Dermis blood vessel endothelial cell (primary cell): ENCODE data around the gene MAGI2. TPM values are rescaled to one million over a fixed set of nuclear protein-coding genes. Genes with fewer than 3 reads are reported as not detected.
"Not testable (repeated sequence)": the region's sequence is repeated elsewhere in the genome, so short reads cannot be mapped to it uniquely, and the experiment has no call there.

Experiments
- DNase-seq: peaks from one replicate; pipeline ENCODE4 v3.0.0; 2010
- total RNA-seq: library from RNA; depleted of rRNA; stranded (reverse); fragments of >200 nt; gene quantifications from 2 replicates; pipeline ENCODE4 v1.2.3, GENCODE V29; 2014

MAGI2 gene
- total RNA-seq, 1 donor from 2014 or later: 2.4 TPM

DNA sequence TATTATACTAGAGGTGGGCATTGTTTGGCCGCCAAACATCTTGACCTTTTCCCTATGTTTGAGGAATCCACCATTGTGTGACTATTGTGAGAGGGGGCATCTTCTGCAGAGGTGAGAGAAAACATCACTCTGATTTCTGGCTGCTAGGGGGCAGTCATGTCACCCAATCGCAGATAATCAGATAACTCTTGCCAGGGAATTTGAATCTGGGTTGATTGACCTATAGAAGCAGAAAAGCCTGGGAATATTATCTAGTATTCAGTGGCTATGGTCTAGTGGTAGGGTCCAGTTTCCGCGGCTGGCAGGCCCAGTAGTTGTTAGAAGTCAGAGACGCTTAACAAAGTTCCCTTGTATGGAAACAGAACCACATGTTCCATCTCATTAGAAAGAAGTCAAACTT is 846.4 kb downstream of the MAGI2 start:
- no peak for DNase-seq

DNA sequence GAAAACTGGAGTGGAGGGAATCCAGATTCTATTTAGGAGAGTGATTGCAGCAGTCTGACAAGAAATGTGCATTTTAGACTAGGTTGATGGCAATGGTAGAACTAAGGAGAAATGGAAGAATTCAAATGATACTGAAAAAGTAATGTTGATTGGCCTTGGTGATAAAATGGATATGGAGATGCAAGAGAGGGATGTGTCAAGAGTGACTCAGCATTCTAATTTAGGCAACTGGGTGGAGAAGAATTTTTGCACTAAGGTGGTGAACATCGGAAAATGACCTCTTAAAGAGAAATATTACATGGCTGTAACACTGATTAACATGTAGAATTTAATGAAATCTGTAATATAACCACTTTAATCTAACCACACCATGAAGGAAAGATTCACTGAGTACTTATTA is 848.3 kb downstream of the MAGI2 start:
- no peak for DNase-seq

DNA sequence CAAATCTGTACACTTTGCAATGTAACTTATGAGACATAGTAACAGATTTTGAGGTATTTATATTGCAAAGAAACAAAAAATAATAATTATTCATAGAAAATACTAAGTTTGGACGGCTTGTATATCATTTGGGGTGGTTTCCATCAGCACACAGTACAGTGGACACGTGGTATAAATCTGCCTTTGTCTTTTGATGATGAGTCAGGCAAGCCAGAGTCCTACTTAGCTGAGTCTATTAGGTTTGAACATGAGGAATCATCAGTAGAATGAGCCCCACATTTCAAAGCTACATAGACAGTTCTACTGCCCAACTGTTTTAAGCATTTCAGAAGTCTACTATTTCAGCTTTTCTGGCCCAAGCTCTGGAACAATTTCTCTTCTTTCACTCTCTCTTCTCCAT is 851.7 kb downstream of the MAGI2 start:
- no peak for DNase-seq

DNA sequence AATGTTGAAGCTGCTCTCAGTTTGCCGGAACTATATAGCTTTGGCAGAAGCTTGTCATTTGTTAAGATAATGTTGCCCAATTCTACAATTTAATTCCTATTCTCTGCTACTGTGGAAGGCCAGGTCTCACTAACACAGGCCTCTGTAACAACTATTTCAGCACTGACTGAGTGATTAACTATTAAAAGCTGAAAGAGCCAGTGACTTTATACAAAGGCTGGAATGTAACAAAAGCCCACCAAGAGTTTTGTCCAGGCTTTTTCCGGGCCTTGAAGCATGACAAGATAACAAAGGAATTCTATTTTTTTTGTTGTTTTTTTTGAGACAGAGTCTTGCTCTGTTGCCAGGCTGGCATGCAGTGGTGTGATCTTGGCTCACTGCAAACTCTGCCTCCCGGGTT is 859.3 kb downstream of the MAGI2 start:
- no peak for DNase-seq

DNA sequence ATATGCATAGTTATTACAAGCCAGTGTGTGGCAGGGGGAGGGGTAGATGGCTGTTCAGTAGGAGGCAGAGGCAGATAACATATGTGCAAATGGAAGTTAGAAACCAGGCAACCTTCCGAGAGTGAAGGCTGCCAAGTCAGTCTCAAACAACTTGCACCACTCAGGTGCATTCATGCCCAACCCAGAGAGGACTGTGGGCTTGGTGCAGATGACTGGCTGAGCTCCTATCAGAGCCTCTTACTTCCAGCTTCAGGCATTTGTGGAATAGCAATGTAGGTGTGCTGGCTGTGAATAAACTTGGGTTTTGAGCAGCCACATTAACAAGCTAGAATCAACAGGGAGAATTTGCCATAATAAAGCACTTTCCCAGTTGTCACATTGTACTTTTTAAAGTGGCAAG is 865.1 kb downstream of the MAGI2 start:
- DNase-seq: no peak

DNA sequence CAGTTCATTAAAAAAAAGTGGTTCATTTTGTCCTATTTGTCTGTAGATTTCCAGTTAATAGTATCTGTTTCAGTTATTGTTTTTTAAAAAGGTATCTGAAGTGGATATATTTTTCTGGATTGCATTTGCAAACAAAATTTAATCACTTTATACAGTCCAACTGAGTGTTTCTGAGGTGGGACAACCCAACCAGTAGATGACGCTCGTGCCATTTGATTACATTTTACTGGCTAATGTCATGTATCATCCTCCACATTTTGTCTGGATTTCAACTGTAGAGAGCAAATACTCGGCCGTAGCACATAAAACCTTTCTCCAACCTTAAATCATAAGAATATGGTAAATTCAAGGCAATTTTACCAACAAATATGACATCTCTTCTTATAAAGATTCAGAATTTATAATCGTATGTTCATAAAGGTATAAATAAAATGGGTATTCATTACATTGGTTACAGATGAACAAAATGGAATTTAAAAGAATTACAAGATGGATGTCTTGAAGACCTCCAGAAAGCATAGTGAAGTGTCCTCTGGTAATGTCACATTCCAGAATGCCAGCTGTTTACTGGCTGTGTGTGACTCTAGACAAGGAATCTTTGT is 865.9 kb downstream of the MAGI2 start:
- no peak for DNase-seq

DNA sequence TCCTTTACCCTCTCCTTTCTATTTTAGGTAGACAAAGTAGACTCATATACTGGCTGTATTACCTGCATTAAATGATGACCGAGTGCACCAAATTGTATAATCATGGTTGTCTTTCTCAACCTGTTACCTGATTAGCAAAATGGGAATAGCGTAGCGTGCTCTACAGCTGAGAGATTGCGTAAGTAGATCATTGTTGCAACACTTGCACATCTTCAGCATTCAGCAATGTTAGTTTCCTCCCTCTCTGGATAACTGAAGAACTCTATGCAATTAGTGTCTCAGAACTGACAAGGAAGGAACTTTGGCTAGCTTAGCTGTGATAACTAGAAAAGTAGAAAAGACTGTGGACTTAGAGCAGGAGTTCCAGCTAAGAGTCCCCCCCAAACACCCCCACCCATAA is 867.5 kb downstream of the MAGI2 start:
- no peak for DNase-seq

DNA sequence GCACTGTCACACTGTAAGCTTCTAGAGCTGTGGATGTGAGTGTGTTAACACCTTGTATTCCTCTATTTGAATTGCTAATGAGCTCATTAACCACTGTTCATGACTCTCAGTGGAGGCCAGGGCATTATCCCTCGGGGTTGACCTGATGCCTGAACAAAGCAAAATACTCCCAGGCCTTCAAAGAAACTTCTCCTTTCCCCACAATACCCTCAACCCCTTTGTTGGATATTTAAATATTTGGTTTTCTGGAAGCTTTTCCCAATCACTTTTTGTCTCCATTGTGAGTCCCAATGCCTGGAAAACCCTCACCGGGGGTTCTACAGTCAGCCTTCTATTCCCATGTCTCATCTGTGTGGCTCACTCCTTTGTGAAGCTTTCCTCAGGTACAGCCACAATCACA is 874.8 kb downstream of the MAGI2 start:
- DNase-seq: no peak

DNA sequence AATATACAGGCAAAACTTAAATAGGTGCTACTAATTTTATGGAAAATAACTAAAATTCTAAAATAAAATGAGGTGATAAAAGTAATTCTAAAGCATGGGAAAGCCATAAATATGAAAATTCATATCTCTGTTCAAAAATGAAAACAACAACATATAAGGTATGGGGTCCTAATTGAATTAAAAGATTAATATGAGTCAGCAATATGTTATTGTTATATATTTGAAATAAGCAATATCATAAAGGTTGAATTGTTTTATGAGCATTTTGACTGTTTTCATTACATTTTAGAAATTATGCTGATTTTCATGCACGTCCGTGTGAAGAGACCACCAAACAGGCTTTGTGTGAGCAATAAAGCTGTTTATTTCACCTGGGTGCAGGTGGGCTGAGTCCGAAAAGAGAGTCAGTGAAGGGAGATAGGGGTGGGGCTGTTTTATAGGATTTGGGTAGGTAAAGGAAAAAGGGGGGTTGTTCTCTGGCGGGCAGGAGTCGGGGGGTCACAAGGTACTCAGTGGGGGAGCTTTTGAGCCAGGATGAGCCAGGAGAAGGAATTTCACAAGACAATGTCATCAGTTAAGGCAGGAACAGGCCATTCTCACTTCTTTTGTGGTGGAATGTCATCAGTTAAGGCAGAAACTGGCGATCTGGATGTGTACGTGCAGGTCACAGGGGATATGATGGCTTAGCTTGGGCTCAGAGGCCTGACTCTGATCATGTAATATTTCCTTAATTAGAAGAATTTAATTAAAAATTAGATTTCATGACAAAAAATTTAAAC is 876.1 kb downstream of the MAGI2 start:
- DNase-seq: not testable (repeated sequence)

DNA sequence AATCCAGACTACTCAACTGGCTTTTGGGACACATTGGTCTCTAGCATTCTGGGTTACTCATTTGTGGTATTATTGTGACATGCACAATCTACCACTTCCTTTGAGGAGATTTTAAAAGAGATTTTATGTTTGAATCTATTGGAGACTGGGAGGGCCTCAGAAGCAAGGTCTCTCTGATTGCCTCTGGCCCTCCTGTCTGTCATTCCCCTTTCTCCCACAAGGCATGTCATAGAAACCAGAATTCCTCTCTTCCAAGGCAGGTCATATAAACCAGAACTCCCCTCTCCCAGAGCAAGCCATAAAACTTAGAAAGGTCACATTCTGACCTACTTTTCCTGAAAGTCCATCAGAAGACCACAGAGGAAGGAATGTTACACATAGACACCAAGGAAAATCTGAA is 877.2 kb downstream of the MAGI2 start:
- no peak for DNase-seq

DNA sequence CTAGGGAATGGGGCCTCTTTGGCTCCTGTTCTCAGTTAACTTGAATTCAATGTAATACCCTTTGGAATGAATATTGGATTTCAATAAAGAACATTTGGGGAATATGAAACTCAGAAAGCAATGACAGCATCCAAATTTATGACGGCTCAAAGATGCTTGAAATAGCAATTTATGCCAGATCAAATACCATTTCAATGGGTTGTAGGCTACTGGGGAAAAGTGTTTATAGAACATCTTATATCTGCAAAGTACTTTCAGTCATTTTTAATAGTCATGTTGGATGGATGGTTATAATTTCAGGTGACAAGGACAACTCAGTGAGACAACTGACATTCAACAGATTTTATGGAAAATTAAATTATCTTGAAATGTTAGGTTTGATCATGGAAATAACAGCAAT is 882.2 kb downstream of the MAGI2 start:
- DNase-seq: no peak

DNA sequence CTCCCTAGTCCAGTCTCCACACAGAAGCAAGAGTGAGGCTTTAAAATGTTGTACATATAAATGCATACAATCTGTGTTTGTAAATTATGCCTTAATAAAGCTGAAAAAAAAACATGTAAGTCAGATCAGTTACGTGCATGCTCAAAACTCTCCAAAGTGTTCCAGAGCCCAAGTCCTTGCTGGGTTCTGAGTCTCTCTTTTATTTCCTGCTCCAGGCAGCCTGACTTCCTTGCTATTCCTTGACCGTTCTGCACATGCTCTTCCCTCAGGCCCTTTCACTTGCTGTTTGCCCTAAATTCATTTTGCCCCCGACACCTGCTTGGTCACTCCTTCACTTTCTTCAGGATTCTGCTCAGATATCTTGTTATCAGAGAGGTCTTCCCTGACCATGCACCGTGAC is 884.8 kb downstream of the MAGI2 start:
- no peak for DNase-seq

DNA sequence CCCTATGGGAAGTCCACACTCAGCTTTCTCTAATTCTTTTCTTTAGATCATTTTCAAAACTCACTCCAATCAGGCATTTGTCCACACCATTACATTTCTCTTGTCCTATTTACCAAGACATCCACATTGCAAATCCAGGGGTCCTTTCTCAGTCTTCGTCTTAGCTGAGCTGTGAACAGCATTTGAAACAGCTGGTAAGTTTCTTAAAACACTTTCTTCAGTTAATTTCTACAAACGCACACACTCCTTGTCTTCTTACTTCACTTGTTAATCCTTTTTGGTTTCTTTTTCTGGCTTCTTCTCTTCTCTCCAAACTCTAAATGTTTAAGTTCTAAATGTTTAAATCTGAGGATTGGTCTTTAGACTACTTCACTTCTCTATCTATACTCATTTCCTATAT is 885.6 kb downstream of the MAGI2 start:
- no peak for DNase-seq

DNA sequence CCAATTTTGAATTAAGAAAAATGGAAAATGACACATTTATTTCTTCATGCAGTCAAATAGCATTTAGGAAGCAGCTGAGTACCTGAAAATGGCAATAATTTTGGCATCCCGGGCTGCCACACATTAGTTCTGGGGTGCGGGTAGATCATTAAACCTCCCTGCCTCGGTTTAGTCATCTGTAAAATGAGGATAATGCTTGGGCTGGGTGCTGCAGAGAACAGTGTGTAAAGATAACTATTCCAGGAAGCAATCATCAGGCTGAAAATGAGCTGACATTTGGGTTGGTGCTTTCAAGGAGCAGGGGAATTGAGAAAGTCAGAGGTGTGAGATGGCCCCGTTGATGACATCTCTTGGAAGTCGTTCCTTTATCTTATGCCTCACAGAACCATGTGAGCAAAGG is 887.7 kb downstream of the MAGI2 start:
- no peak for DNase-seq

DNA sequence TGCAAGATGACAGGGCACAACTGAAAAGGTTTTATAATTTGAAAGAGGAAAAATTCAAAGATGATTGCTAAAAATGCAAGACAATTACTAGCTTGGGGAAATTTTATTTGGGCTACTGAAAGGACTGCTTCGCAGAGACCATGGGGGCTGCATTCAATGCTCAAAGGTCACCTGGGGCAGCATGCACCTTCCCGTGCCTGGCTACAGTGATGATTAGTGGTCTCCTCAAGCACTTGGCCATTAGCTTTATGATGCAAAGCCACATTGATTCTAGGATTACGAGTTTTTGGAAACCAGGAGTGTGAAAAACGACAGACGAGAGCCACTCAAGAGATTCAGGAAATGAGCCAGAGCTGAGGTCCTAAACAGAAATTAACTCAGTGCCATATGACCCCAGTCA is 890.3 kb downstream of the MAGI2 start:
- no peak for DNase-seq

DNA sequence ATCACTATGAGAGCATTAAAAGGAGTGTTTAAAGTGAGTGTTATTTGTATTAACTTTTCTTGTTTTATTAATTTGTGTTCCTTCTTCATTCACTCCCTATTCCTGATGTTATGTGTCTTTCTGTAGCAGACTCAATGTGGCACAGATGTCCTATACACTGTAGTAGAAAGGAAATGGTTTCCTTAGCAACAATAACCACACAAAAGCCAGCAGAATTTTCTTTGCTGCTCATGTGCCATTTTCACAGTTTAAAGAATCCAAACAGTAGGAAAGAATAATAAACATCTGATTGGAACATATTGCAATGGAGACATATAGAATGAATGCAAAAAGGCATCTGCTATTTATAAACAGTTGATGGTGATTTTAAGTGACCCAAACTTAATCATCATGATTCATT is 891.3 kb downstream of the MAGI2 start:
- DNase-seq: no peak

DNA sequence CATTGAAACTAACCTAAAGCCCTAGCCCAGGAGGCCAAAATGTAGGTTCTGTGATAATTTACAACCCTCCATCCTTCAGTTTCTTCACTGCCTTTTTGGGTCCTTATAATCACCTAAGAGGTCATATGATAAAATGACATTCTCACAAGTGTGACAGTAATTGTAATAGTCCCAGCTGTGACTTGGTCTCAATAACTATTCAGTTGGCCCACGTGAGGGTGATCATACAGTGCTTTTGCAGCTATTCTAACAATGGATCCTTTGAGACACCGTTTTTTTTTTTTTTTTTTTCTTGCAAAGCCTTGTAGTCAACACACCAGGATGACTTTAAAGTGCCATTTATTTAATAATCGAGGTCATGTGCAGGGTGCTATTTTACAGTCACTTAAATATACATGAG is 894.9 kb downstream of the MAGI2 start:
- DNase-seq: no peak

DNA sequence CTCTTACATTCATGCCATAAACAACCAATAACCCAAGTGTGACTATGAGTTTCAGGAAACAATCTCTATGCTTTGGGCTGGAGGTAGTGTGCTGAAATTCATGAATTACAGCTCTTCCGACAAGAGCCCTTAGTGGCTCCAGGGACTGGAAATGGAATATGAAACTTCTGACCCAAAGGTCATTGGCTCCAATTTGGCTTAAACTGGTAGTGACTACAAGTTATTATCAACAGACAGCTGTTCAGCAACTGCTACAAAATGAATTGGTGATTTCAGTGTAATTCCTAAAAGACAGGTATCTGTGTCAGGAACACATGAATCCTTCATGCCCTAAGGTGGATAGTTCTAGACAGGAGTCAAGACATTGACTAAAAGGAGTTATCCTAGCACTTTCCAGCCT is 909.5 kb downstream of the MAGI2 start:
- no peak for DNase-seq

DNA sequence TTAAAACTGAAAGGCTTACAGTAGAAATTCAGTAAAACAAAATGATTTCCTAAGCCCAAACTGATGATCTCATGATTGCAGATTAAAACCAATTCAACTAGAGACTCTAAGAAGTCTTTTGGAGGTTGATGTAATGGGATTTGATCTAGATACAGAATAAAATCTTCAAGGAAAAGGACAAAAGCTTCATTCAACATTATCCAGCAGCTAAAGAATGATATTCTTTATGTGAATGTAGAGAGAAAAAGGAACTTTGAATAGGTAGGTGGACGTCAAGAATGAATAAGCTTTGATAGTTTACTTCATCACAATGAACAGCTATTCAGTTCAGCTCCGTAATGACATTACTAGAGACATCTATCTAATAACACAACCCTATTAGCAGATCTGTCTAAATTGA is 910.5 kb downstream of the MAGI2 start:
- no peak for DNase-seq

DNA sequence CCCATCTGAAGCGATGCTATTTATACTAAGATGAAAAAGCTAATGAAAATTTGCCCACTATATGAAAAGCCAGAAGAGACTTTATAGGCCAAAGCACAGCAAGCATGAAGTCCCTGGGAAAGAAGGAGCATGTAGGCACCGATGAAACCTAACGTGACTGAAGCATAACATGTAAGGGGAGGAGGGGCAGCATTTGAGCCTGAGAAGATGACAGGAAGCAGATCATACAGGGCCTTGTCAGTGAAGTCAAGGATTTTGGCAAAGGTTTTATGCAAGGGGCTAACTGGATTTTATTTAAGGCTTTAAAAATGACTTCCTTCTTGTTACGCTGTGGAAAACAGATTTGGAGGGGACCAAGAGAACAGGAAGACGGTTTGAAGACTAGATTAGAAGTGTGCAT is 910.9 kb downstream of the MAGI2 start:
- DNase-seq: no peak

DNA sequence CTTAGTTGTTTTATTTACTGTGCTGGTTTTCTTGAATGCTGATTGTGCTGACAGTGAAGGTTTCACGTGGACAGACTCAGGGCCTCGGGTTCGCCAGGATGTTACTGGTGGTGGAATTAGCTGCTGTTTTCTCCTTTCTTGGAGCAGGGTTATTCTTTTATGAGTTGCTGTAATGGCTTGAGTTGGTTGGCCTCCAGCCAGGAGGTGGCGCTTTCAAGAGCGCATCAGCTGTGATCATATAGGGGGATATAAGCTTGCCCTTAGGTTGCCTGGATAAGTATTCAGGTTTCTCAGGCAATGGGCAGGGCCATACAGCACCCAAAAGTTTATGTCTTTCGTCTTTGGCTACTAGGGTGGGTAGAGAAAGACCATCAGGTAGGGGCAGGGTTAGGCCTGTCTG is 913.6 kb downstream of the MAGI2 start:
- DNase-seq: no peak

DNA sequence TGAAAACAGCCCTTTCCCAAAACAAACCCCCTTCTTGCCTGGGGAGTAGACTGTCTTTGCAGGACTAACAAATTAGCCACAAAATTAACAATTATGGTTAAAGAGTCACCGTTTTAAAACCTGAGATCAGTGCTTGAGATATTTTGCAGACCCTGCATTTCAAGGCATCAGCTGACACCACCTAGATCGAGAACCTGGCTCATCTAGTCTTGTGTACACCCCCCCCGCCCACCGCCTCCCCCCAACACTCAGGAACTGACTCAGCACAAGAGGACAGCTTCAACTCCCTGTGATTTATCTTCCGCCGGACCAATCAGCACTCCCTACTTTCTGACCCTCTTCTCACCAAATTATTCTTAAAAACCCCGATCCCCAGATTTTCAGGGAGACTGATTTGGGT is 917.8 kb downstream of the MAGI2 start:
- no peak for DNase-seq

DNA sequence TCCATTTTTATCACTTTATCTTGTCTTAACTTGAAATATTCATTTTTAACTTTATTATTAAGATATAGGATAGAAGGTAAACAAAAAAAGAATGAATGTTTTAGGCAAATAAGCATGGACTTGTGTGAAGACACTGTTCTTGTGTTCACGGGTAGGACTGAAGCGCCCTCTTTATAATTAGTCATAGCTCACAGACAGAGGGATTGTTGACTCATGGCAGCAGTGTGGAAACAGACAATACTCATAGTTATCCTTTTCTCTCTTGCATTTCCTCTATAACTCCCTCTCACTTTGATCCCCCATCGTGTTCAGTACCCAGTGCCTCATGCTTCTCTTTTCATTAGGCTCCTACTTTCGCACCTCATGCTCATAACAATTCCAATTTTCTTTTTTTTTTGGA is 923.1 kb downstream of the MAGI2 start:
- no peak for DNase-seq

DNA sequence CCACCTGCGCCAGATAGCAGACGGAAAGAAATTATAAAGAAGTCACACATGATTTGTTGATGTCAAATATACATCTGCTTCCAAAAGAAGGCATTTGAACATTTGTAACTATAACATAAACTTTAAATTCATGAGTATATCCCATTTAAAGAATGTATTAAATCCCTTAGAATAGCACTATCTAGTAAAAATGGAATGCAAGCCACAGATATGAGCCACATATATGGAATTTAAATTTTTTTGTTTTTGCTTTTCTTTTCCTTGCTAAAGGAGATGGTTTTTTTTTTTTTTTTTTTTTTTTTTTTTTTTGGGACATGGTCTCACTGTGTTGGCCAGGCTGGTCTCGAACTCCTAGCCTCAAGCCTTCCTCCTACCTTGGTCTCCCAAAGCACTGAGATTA is 924.1 kb downstream of the MAGI2 start:
- DNase-seq: no peak

DNA sequence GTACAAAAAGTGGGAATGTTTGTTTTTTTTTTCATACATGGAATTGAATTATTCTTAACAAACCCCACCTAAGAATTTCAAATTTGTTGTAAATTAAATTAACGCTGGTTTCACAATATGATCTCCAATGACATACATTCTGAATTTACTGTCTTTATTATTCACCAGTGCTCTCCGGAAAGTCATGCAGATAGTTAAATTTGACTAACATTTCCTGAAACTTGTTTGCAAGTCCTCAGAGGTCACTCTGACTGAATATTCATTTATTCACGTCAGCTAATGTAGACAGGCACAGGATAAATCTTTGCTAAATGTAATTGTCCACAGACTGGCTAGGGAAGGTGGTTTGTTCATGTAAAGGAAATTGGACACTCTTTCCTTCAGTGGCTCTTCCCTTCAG is 924.5 kb downstream of the MAGI2 start:
- no peak for DNase-seq
